Spinal cord (tissue), 10 donors: Measurements from ENCODE around the gene TAF1D. TPM values are rescaled to one million over a fixed set of nuclear protein-coding genes. Genes with fewer than 3 reads are reported as not detected.
"Not testable (repeated sequence)": the region's sequence is repeated elsewhere in the genome, so short reads cannot be mapped to it uniquely, and the experiment has no call there.

ENCODE experiments used
- DNase-seq, 6 donors: peaks; one replicate each; pipeline versions ENCODE4 v3.0.0 to v3.0.0-alpha.2; 2013 to 2015; ENCODE audit warnings: low spot score in 6 of 6, low read depth in 4 of 6
- H3K27ac ChIP-seq: one replicate; pipeline ENCODE4 v1.5.1; 2013; ENCODE audit warnings: low read depth, low read length, control low read depth
- H3K27me3 ChIP-seq: one replicate; pipeline ENCODE4 v1.6.1; 2013; ENCODE audit warnings: low read length; ENCODE audit not compliant: control insufficient read depth, insufficient read depth
- H3K36me3 ChIP-seq: one replicate; pipeline ENCODE4 v1.6.1; 2013; ENCODE audit warnings: low read length; ENCODE audit not compliant: control insufficient read depth, insufficient read depth
- H3K4me1 ChIP-seq: one replicate; pipeline ENCODE4 v1.6.1; 2013; ENCODE audit warnings: low read length; ENCODE audit not compliant: control insufficient read depth, insufficient read depth
- H3K4me3 ChIP-seq: one replicate; pipeline ENCODE4 v1.5.1; 2013; ENCODE audit warnings: low read depth, low read length, control low read depth
- H3K9me3 ChIP-seq: one replicate; pipeline ENCODE4 v1.6.1; 2013; ENCODE audit warnings: low read length; ENCODE audit not compliant: control insufficient read depth, insufficient read depth
- WGBS: methylation state at CpG from one replicate; pipeline ENCODE4 v1.1.5; 2013; ENCODE audit warnings: missing lambda C conversion rate; ENCODE audit not compliant: insufficient coverage; 5-methylcytosine and 5-hydroxymethylcytosine counted together
- long read RNA-seq, 4 donors: transcript quantifications; one replicate each; lab custom pipeline, GENCODE V29; 2026
- polyA plus RNA-seq, 2 donors: library from polyadenylated mRNA; unstranded; fragments of 120-200 nt; gene quantifications; one replicate each; pipeline ENCODE4 v1.2.1, GENCODE V29; 2013; ENCODE audit not compliant: insufficient read length in 2 of 2
- total RNA-seq, 2 donors: library from RNA; depleted of rRNA in 1 of 2; stranded (reverse); fragments of 120-200 nt in 1 of 2; fragments of >200 nt in 1 of 2; gene quantifications; one replicate each; pipeline versions ENCODE4 v1.2.3 to v1.2.4, GENCODE V29; 2013 to 2014
- donor health status: healthy.

Gene TAF1D
- total RNA-seq (100 to 1,000 TPM; 103 to 266 TPM), polyA plus RNA-seq (100 to 1,000 TPM; 104 to 112 TPM)
- long read RNA-seq, donor 1, transcript TAF1D-203 (6 exons, 2,082 nt): major isoform, 9 of 95 reads
- long read RNA-seq, donor 1, transcript TAF1D-219 (5 exons, 656 nt): minor isoform, 5 of 95 reads
- long read RNA-seq, donor 1, partial matches to known transcripts: 71 of 95 reads
- long read RNA-seq, donor 1, other reads (novel, unspliced or antisense): 5 of 95 reads
- long read RNA-seq, donor 2, partial matches to known transcripts: 6 of 7 reads
- long read RNA-seq, donor 2, other reads (novel, unspliced or antisense): 0 of 7 reads
- long read RNA-seq, donor 3, partial matches to known transcripts: 8 of 11 reads
- long read RNA-seq, donor 3, other reads (novel, unspliced or antisense): 0 of 11 reads
- long read RNA-seq, donor 4, transcript TAF1D-203 (6 exons, 2,082 nt): minor isoform, 5 of 308 reads
- long read RNA-seq, donor 4, transcript TAF1D-204 (7 exons, 1,710 nt): major isoform, 7 of 308 reads
- long read RNA-seq, donor 4, partial matches to known transcripts: 292 of 308 reads
- long read RNA-seq, donor 4, other reads (novel, unspliced or antisense): 0 of 308 reads

GRCh38 chr11:93741094-93741881 lies at the start of gene TAF1D, which contains the start of gene C11orf54:
Gene TAF1D, minus strand, starts transcription at chr11:93741495. Its CDS starts 2,191 bp downstream, at chr11:93739304.
Gene C11orf54, plus strand, starts transcription at chr11:93741672. Its CDS starts 5,722 bp downstream, at chr11:93747394.
- Histone ChIP-seq H3K27me3 (no peaks in the 10 kb centered on the region), H3K4me3 (peak within 1 kb of the TSS; percentile 100), H3K27ac (peak within 1 kb of the TSS; percentile 98), H3K36me3 (peaks cover 11% of the 10 kb centered on the region), H3K4me1 (peaks cover 29% of the 10 kb centered on the region), H3K9me3 (no peaks in the 10 kb centered on the region)
- peak; percentile 97 to 99 (median 98) for DNase-seq
- under 1% methylated on average over 65 of the region's 65 CpGs for WGBS

- Histone ChIP-seq H3K36me3 (no peaks in the 10 kb centered on the region), H3K4me3 (peak overlapping the region; percentile 98), H3K27ac (peak overlapping the region; percentile 98), H3K4me1 (peaks cover 20% of the 10 kb centered on the region), H3K27me3 (no peaks in the 10 kb centered on the region), H3K9me3 (no peaks in the 10 kb centered on the region)
- peak in 1 of 6 donors; percentile 33 for DNase-seq
- 0% methylated on average over 13 of the region's 13 CpGs for WGBS
Measured at GRCh38 chr11:93784935-93785360, 43.7 kb upstream of the TAF1D start.

GRCh38 chr11:93784145-93784934 lies 43.0 kb upstream of the TAF1D start, which contains the start of gene MED17:
Gene MED17, plus strand, starts transcription at chr11:93784282. Its CDS starts 232 bp downstream, at chr11:93784514.
- Histone ChIP-seq H3K4me3 (peak within 1 kb of the TSS; percentile 98), H3K9me3 (no peaks in the 10 kb centered on the region), H3K27me3 (no peaks in the 10 kb centered on the region), H3K4me1 (peaks cover 20% of the 10 kb centered on the region), H3K27ac (peak within 1 kb of the TSS; percentile 98), H3K36me3 (no peaks in the 10 kb centered on the region)
- under 1% methylated on average over 71 of the region's 72 CpGs for WGBS
- peak; percentile 88 to 99 (median 92) for DNase-seq

GRCh38 chr11:93783765-93784144 lies 42.5 kb upstream of the TAF1D start:
- Histone ChIP-seq H3K9me3 (no peaks in the 10 kb centered on the region), H3K36me3 (no peaks in the 10 kb centered on the region), H3K27ac (peak overlapping the region; percentile 98), H3K4me3 (peak overlapping the region; percentile 98), H3K4me1 (peaks cover 20% of the 10 kb centered on the region), H3K27me3 (no peaks in the 10 kb centered on the region)
- no peak for DNase-seq
- 0% methylated on average over 9 of the region's 10 CpGs for WGBS

- Histone ChIP-seq H3K4me3 (peak overlapping the region; percentile 98), H3K4me1 (peaks cover 20% of the 10 kb centered on the region), H3K9me3 (no peaks in the 10 kb centered on the region), H3K36me3 (no peaks in the 10 kb centered on the region), H3K27ac (peak overlapping the region; percentile 98), H3K27me3 (no peaks in the 10 kb centered on the region)
- DNase-seq: no peak
- WGBS: 96% methylated on average over 3 of the region's 7 CpGs
Measured at GRCh38 chr11:93783362-93783761, 42.1 kb upstream of the TAF1D start.

- peaks cover 10% of the 10 kb centered on the region for H3K36me3 ChIP-seq
- no CpG with 5 or more reads among the region's 2 CpGs for WGBS
Measured at GRCh38 chr11:93775289-93775688, 34.0 kb upstream of the TAF1D start.

GRCh38 chr11:93774560-93774959 lies 33.3 kb upstream of the TAF1D start:
- not testable (repeated sequence) for H3K27me3 ChIP-seq, H3K9me3 ChIP-seq, H3K4me1 ChIP-seq, H3K27ac ChIP-seq, DNase-seq, H3K4me3 ChIP-seq
- H3K36me3 ChIP-seq: peaks cover 10% of the 10 kb centered on the region
- WGBS: no CpG with 5 or more reads among the region's 3 CpGs

More at GRCh38 chr11:93775289-93775688, 34.0 kb upstream of the TAF1D start:
- Histone ChIP-seq H3K27ac (no peak overlapping the region), H3K27me3 (no peaks in the 10 kb centered on the region), H3K4me1 (no peaks in the 10 kb centered on the region), H3K9me3 (no peaks in the 10 kb centered on the region), H3K4me3 (no peak overlapping the region)
- DNase-seq: no peak

- 96% methylated on average over 10 of the region's 10 CpGs for WGBS
- no peaks in the 10 kb centered on the region for H3K9me3 ChIP-seq
Measured at GRCh38 chr11:93773601-93774200, 32.4 kb upstream of the TAF1D start.

More at GRCh38 chr11:93773601-93774200, 32.4 kb upstream of the TAF1D start:
- no peaks in the 10 kb centered on the region for H3K27me3 ChIP-seq
- H3K27ac ChIP-seq: no peak overlapping the region
- no peak overlapping the region for H3K4me3 ChIP-seq
- no peaks in the 10 kb centered on the region for H3K4me1 ChIP-seq
- H3K36me3 ChIP-seq: peaks cover 10% of the 10 kb centered on the region
- DNase-seq: no peak
